ENCODE data around the gene ENO1.

Gene ENO1

GRCh38 chr1:8858888-8859706 is 19.4 kb downstream of the ENO1 start:
- peak; percentile 60 to 68 for DNase-seq (ENCODE audit: low spot score in 2 of 2)
- H3K4me1 ChIP-seq = no peaks in the 10 kb centered on the region
- no peak overlapping the region for H3K4me3 ChIP-seq
- no peaks in the 10 kb centered on the region for H3K27me3 ChIP-seq (ENCODE audit: low read depth)
- peaks cover 74% of the 10 kb centered on the region for H3K36me3 ChIP-seq (replicated peaks)
- no peaks in the 10 kb centered on the region for H3K9me3 ChIP-seq
- in situ Hi-C loops (cut with MboI; ENCODE audit: low sequenced_read_pairs) = no loop called here

- Histone ChIP-seq H3K4me3 (no peak overlapping the region), H3K4me1 (no peaks in the 10 kb centered on the region), H3K27me3 (ENCODE audit: low read depth) (no peaks in the 10 kb centered on the region), H3K9me3 (no peaks in the 10 kb centered on the region), H3K36me3 (replicated peaks) (peaks cover 65% of the 10 kb centered on the region)
- in situ Hi-C loops (cut with MboI; ENCODE audit: low sequenced_read_pairs) = no loop called here
- DNase-seq (ENCODE audit: low spot score in 2 of 2) = no peak
These were observed 20.3 kb downstream of the ENO1 start for GRCh38 chr1:8858112-8858668.

- Histone ChIP-seq H3K4me3 (no peak overlapping the region), H3K36me3 (replicated peaks) (peaks cover 52% of the 10 kb centered on the region), H3K4me1 (no peaks in the 10 kb centered on the region), H3K9me3 (no peaks in the 10 kb centered on the region), H3K27me3 (ENCODE audit: low read depth) (no peaks in the 10 kb centered on the region)
- in situ Hi-C loops (cut with MboI; ENCODE audit: low sequenced_read_pairs) = no loop called here
- DNase-seq (ENCODE audit: low spot score in 2 of 2) = no peak
These were observed 21.6 kb downstream of the ENO1 start for GRCh38 chr1:8856689-8857412.

- Histone ChIP-seq H3K9me3 (no peaks in the 10 kb centered on the region), H3K4me1 (no peaks in the 10 kb centered on the region), H3K36me3 (replicated peaks) (peaks cover 26% of the 10 kb centered on the region), H3K27me3 (ENCODE audit: low read depth) (no peaks in the 10 kb centered on the region), H3K4me3 (no peak overlapping the region)
- in situ Hi-C loops (cut with MboI; ENCODE audit: low sequenced_read_pairs) = no loop called here
- DNase-seq (ENCODE audit: low spot score in 2 of 2) = no peak
These were observed 24.2 kb downstream of the ENO1 start for GRCh38 chr1:8854240-8854639.

- H3K4me1 ChIP-seq = peaks cover 3% of the 10 kb centered on the region
- H3K9me3 ChIP-seq = no peaks in the 10 kb centered on the region
- no peaks in the 10 kb centered on the region for H3K27me3 ChIP-seq (ENCODE audit: low read depth)
- H3K4me3 ChIP-seq = no peak overlapping the region
- in situ Hi-C loops (cut with MboI; ENCODE audit: low sequenced_read_pairs) = no loop called here
- DNase-seq (ENCODE audit: low spot score in 2 of 2) = no peak
- no peaks in the 10 kb centered on the region for H3K36me3 ChIP-seq (replicated peaks)
These were observed 27.4 kb downstream of the ENO1 start for GRCh38 chr1:8851060-8851459.

GRCh38 chr1:8848663-8849386 is 29.7 kb downstream of the ENO1 start:
- Histone ChIP-seq H3K4me3 (no peak overlapping the region), H3K36me3 (replicated peaks) (no peaks in the 10 kb centered on the region), H3K27me3 (ENCODE audit: low read depth) (no peaks in the 10 kb centered on the region), H3K9me3 (no peaks in the 10 kb centered on the region), H3K4me1 (peaks cover 3% of the 10 kb centered on the region)
- DNase-seq (ENCODE audit: low spot score in 2 of 2) = peak; percentile 75 to 92
- in situ Hi-C loops (cut with MboI; ENCODE audit: low sequenced_read_pairs) = loop anchor here (10.0 kb wide), 1 partner anchor 284 kb away; no protein-coding TSS in a partner anchor

GRCh38 chr1:8847990-8848389 is 30.5 kb downstream of the ENO1 start:
- in situ Hi-C loops (cut with MboI; ENCODE audit: low sequenced_read_pairs) = loop anchor here (10.0 kb wide), 1 partner anchor 283 kb away; no protein-coding TSS in a partner anchor
- Histone ChIP-seq H3K9me3 (no peaks in the 10 kb centered on the region), H3K27me3 (ENCODE audit: low read depth) (no peaks in the 10 kb centered on the region), H3K4me3 (no peak overlapping the region), H3K36me3 (replicated peaks) (no peaks in the 10 kb centered on the region), H3K4me1 (peaks cover 3% of the 10 kb centered on the region)
- no peak for DNase-seq (ENCODE audit: low spot score in 2 of 2)

- Histone ChIP-seq H3K36me3 (replicated peaks) (no peaks in the 10 kb centered on the region), H3K27me3 (ENCODE audit: low read depth) (no peaks in the 10 kb centered on the region), H3K4me1 (peaks cover 3% of the 10 kb centered on the region), H3K9me3 (no peaks in the 10 kb centered on the region), H3K4me3 (no peak overlapping the region)
- DNase-seq (ENCODE audit: low spot score in 2 of 2) = no peak
- in situ Hi-C loops (cut with MboI; ENCODE audit: low sequenced_read_pairs) = loop anchor here (10.0 kb wide), 1 partner anchor 281 kb away; no protein-coding TSS in a partner anchor
These were observed 32.2 kb downstream of the ENO1 start for GRCh38 chr1:8846263-8846662.

GRCh38 chr1:8845104-8846097 is 33.1 kb downstream of the ENO1 start:
- Histone ChIP-seq H3K4me3 (no peak overlapping the region), H3K4me1 (peaks cover 3% of the 10 kb centered on the region), H3K36me3 (replicated peaks) (no peaks in the 10 kb centered on the region), H3K9me3 (no peaks in the 10 kb centered on the region), H3K27me3 (ENCODE audit: low read depth) (no peaks in the 10 kb centered on the region)
- no peak for DNase-seq (ENCODE audit: low spot score in 2 of 2)
- in situ Hi-C loops (cut with MboI; ENCODE audit: low sequenced_read_pairs) = loop anchor here (10.0 kb wide), 1 partner anchor 281 kb away; no protein-coding TSS in a partner anchor

- in situ Hi-C loops (cut with MboI; ENCODE audit: low sequenced_read_pairs) = loop anchor here (10.0 kb wide), 1 partner anchor 280 kb away; no protein-coding TSS in a partner anchor
- Histone ChIP-seq H3K36me3 (replicated peaks) (no peaks in the 10 kb centered on the region), H3K27me3 (ENCODE audit: low read depth) (no peaks in the 10 kb centered on the region), H3K9me3 (no peaks in the 10 kb centered on the region), H3K4me3 (no peak overlapping the region), H3K4me1 (peaks cover 3% of the 10 kb centered on the region)
- no peak for DNase-seq (ENCODE audit: low spot score in 2 of 2)
These were observed 33.9 kb downstream of the ENO1 start for GRCh38 chr1:8844501-8845006.

- Histone ChIP-seq H3K4me3 (no peak overlapping the region), H3K9me3 (no peaks in the 10 kb centered on the region), H3K4me1 (no peaks in the 10 kb centered on the region), H3K27me3 (ENCODE audit: low read depth) (no peaks in the 10 kb centered on the region), H3K36me3 (replicated peaks) (no peaks in the 10 kb centered on the region)
- no peak for DNase-seq (ENCODE audit: low spot score in 2 of 2)
- in situ Hi-C loops (cut with MboI; ENCODE audit: low sequenced_read_pairs) = loop anchor here (10.0 kb wide), 1 partner anchor 277 kb away; no protein-coding TSS in a partner anchor
These were observed 37.1 kb downstream of the ENO1 start for GRCh38 chr1:8841395-8841794.

GRCh38 chr1:8839990-8840389 is 38.5 kb downstream of the ENO1 start:
- H3K4me3 ChIP-seq = no peak overlapping the region
- no peaks in the 10 kb centered on the region for H3K27me3 ChIP-seq (ENCODE audit: low read depth)
- H3K4me1 ChIP-seq = no peaks in the 10 kb centered on the region
- no peaks in the 10 kb centered on the region for H3K9me3 ChIP-seq
- H3K36me3 ChIP-seq (replicated peaks) = no peaks in the 10 kb centered on the region
- no peak for DNase-seq (ENCODE audit: low spot score in 2 of 2)
- in situ Hi-C loops (cut with MboI; ENCODE audit: low sequenced_read_pairs) = loop anchor here (10.0 kb wide), 1 partner anchor 275 kb away; no protein-coding TSS in a partner anchor
